HG03135 (cell line): ENCODE measurements around the gene TNNT1.

Source experiments
- ATAC-seq: cut with Tn5 transposase; IDR thresholded peaks from one replicate; pipeline ENCODE4 v1.9.1; 2021; ENCODE audit warnings: mild to moderate bottlenecking, moderate library complexity; ENCODE audit not compliant: unreplicated experiment

TNNT1 gene

DNA sequence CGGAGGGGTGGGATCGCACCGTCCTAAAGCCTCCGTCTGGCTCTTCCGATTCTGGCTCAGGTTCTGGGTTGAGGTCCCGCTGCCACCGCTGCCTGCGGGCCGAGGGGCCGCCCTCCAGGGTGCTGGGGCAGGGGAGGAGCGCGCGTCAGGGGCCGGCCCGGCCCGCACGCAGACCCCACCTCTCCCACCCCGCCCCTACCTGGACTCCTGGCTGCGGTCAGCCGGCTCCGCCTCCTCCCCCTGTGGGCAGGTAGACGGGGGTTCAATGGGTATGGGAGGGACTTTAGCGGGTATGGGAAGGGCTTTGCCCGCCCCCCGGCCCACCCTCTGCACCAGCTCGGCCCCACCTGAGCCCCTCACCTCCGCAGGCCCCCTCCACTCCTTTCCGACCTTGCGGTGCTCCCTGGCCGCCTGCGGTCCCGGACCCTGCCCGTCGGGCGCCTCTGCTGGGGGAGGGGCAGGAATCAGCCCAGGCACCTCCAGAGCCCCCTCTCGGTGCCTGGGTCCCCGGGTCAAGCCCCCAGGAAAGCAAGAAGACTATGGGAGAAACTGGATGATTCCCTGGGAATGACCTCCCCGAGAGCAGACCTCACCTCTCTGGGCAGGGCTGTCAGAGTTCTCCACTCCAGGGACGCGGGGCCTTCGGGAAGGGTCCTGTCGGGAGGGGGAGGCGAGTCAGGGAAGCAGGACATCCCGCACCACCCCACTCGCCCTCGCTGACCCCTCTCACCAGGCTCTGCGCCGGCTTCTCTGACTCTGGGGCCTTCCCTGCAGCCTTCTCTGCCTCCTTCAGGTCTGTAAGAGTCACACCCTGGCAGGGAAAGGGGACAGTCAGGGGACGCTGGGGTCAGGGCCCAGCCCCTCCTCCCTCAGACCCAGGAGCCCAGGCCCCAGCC is 56.3 kb downstream of the TNNT1 start:
- no peak for ATAC-seq

GRCh38 chr19:55091955-55092354 is 57.1 kb downstream of the TNNT1 start:
- ATAC-seq = no peak

- no peak for ATAC-seq
These were observed 57.7 kb downstream of the TNNT1 start for GRCh38 chr19:55091126-55091910.

- no peak for ATAC-seq
These were observed 58.4 kb downstream of the TNNT1 start for GRCh38 chr19:55090564-55090963.

- no peak for ATAC-seq
These were observed 59.6 kb downstream of the TNNT1 start for GRCh38 chr19:55089342-55089944.

GRCh38 chr19:55088543-55089341 is 60.3 kb downstream of the TNNT1 start:
- no peak for ATAC-seq

- no peak for ATAC-seq
These were observed 61.0 kb downstream of the TNNT1 start for GRCh38 chr19:55088021-55088451.

GRCh38 chr19:55087542-55087901 is 61.5 kb downstream of the TNNT1 start:
- no peak for ATAC-seq

DNA sequence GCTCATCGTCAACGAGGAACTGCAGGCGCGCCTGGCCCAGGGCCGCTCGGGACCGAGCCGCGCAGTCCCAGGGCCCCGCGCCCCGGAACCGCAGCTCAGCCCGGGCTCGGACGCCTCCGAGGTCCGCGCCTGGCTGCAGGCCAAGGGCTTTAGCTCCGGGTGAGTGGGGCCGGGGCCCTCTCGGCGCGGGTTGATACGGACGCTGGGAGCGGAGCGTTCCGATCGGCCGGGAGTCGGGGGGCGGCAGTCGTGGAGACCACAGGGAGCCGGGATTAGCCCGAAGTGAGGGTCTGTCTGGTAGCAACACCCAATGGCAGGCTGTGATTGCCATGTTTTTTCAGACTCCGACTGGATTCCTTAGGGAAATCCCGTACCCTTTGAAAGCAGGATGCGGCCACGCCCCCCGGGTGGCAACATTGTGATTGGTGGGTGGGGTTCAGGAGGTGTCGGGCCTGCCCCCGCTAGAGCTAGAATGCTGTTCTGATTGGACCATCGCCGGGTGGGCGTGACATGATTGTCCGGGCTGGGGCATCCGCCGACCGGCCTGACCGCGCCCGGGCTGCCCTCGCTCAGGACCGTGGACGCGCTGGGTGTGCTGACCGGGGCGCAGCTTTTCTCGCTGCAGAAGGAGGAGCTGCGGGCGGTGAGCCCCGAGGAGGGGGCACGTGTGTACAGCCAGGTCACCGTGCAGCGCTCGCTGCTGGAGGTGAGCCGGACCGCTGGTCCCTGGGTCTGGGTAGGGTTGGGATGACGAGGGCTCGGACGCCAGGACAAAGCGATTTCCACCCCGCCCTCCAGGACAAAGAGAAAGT is 62.1 kb downstream of the TNNT1 start:
- no peak for ATAC-seq

DNA sequence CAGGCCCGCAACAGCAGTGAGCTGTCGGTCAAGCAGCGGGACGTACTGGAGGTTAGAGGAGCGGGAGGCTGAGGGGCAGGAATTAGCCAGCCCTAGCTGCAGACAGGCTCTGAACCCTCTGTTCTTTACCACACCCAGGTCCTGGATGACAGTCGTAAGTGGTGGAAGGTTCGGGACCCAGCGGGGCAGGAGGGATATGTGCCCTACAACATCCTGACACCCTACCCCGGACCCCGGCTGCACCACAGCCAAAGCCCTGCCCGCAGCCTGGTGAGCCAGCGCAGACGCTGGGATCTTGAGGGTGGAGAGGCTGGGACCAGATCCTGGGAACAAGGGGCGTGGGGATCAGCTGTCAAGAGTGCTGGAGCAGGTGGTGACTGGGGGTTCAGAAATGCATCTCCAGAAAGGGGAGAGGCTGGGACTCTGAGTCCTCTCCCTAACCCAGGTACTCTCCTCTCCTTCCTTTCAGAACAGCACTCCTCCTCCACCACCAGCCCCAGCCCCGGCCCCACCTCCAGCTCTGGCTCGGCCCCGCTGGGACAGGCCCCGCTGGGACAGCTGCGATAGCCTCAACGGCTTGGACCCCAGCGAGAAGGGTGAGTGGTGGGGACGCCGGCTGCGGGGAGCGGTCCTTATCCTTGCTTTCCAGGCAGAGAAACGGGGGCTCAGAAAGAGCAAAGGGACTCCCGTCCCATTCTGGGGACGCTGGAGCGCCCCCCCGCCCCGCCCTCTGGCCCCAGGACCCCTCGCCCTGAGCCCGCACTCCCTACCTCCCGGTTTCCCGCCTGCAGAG is 62.9 kb downstream of the TNNT1 start:
- ATAC-seq = no peak

GRCh38 chr19:55084416-55084815 is 64.6 kb downstream of the TNNT1 start:
- ATAC-seq = no peak

- ATAC-seq = no peak
These were observed 65.8 kb downstream of the TNNT1 start for GRCh38 chr19:55083004-55083850.
